Measurements from ENCODE around the gene MOV10. TPM values are rescaled to one million over a fixed set of nuclear protein-coding genes. Genes with fewer than 3 reads are reported as not detected.

MOV10 gene
- total and polyA plus RNA-seq, 2 donors (not counting 3 experiments of a cell fraction or from before 2014, with no cell fraction given) = 97.1 to 113 TPM

DNA sequence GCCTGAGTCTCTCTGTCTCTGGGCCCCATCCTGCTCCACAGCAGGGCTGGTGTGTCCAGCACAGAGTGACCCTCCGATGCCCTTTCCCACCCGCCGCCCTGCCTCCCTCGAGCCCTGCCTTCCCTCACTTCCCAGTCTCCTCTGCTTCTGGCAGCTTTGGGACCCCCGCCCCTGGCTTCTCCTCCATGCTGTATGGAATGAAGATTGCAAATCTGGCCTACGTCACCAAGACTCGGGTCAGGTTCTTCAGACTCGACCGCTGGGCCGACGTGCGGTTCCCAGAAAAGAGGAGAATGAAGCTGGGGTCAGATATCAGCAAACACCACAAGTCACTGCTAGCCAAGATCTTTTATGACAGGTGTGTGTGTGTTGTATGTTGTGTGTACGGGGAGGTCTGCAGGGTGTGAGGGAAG, 14.3 kb downstream of the MOV10 start:
- Histone ChIP-seq H3K4me1 (ENCODE audit: control insufficient read depth, extremely low read depth, insufficient read depth, low read length) (no peaks in the 10 kb centered on the region), H4K20me1 (replicated peaks; ENCODE audit: control insufficient read depth, extremely low read depth, insufficient read depth, low read length) (no peaks in the 10 kb centered on the region), H3K79me2 (ENCODE audit: control insufficient read depth, insufficient read depth, low read length) (no peaks in the 10 kb centered on the region), H3K27ac (ENCODE audit: insufficient read depth, low read depth, low read length) (no peak overlapping the region), H3K4me3 (replicated peaks in 1 of 3; ENCODE audit: insufficient read depth in 1 of 3, low read depth in 1 of 3, low read length in 3 of 3) (no peak overlapping the region), H3K9me3 (replicated peaks; ENCODE audit: control insufficient read depth, insufficient read depth, low read length) (no peaks in the 10 kb centered on the region), H3K9me1 (replicated peaks; ENCODE audit: control insufficient read depth, extremely low read depth, insufficient read depth, low read length) (no peaks in the 10 kb centered on the region), H3K36me3 (ENCODE audit: control insufficient read depth in 2 of 2, extremely low read depth in 1 of 2, insufficient read depth in 2 of 2, low read length in 2 of 2) (peaks cover 5 to 14% of the 10 kb centered on the region in 2 experiments), H3K27me3 (ENCODE audit: control insufficient read depth in 2 of 2, insufficient read depth in 2 of 2, low read length in 2 of 2) (no peaks in the 10 kb centered on the region), H3K4me2 (ENCODE audit: insufficient read depth, low read length) (no peak overlapping the region), H2AFZ (ENCODE audit: low read depth, low read length) (no peak overlapping the region), H3K9ac (replicated peaks; ENCODE audit: extremely low read depth, insufficient read depth, low read length) (no peak overlapping the region)
- CTCF ChIA-PET = interaction anchor here (1.5 kb wide), 1 partner anchor 16 kb away, joined by 4 read pairs; no protein-coding TSS in a partner anchor
- intact Hi-C loops (cut with micrococcal nuclease) = no loop called here
- BruUV-seq (replicated peaks) = no TSS peak
- dilution Hi-C loops (cut with MboI; ENCODE audit: extremely low pct_ligation_motif_present, low sequenced_read_pairs) = no loop called here
- POLR2A ChIA-PET = no interaction called here
- TF ChIP-seq FOS (IDR thresholded peaks at IDR 0.05; ENCODE audit: borderline replicate concordance, insufficient read depth, low read length) = no peak
- no peak for TF ChIP-seq POLR2AphosphoS5 (IDR thresholded peaks at IDR 0.05; ENCODE audit: insufficient read depth, low read depth, low read length)
- no peak for TF ChIP-seq EZH2 (IDR thresholded peaks at IDR 0.05; ENCODE audit: borderline replicate concordance, low read depth, low read length, severe bottlenecking)
- no peak for TF ChIP-seq JUN (IDR thresholded peaks at IDR 0.05; ENCODE audit: borderline replicate concordance, insufficient read depth, insufficient read length, low read depth)
- FAIRE-seq (no peak), DNase-seq (ENCODE audit: low read depth, low spot score) (no peak)

DNA sequence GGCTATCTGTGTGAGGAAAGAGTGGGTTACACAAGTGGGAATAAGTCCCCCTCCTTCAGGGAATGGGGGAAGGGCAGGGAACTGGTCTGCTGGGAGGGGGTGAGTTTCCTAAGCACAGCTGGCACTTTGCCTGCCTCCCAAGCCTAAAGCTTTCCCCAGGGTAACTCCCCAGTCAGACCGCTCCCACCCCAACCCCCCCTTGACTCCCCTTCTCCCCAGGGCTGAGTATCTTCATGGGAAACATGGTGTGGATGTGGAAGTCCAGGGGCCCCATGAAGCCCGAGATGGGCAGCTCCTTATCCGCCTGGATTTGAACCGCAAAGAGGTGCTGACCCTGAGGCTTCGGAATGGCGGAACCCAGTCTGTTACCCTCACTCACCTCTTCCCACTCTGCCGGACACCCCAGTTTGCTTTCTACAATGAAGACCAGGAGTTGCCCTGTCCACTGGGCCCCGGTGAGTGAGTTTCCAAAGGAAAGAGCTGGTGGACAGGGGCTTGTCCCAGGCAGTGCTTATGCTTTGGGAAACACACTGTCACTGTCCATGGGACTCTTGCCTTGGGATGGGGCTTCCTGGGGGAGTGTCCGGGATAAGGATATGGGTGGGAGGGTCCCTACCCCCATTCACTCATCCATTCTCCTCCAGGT, 14.9 kb downstream of the MOV10 start:
- Histone ChIP-seq H3K9me3 (replicated peaks; ENCODE audit: control insufficient read depth, insufficient read depth, low read length) (no peaks in the 10 kb centered on the region), H3K79me2 (ENCODE audit: control insufficient read depth, insufficient read depth, low read length) (no peaks in the 10 kb centered on the region), H4K20me1 (replicated peaks; ENCODE audit: control insufficient read depth, extremely low read depth, insufficient read depth, low read length) (no peaks in the 10 kb centered on the region), H3K4me1 (ENCODE audit: control insufficient read depth, extremely low read depth, insufficient read depth, low read length) (no peaks in the 10 kb centered on the region), H3K36me3 (ENCODE audit: control insufficient read depth in 2 of 2, extremely low read depth in 1 of 2, insufficient read depth in 2 of 2, low read length in 2 of 2) (peaks cover 6 to 18% of the 10 kb centered on the region in 2 experiments), H3K27ac (ENCODE audit: insufficient read depth, low read depth, low read length) (no peak overlapping the region), H3K27me3 (ENCODE audit: control insufficient read depth in 2 of 2, insufficient read depth in 2 of 2, low read length in 2 of 2) (no peaks in the 10 kb centered on the region), H2AFZ (ENCODE audit: low read depth, low read length) (no peak overlapping the region), H3K9ac (replicated peaks; ENCODE audit: extremely low read depth, insufficient read depth, low read length) (no peak overlapping the region), H3K9me1 (replicated peaks; ENCODE audit: control insufficient read depth, extremely low read depth, insufficient read depth, low read length) (no peaks in the 10 kb centered on the region), H3K4me2 (ENCODE audit: insufficient read depth, low read length) (no peak overlapping the region), H3K4me3 (replicated peaks in 1 of 3; ENCODE audit: insufficient read depth in 1 of 3, low read depth in 1 of 3, low read length in 3 of 3) (no peak overlapping the region)
- FAIRE-seq (no peak), DNase-seq (ENCODE audit: low read depth, low spot score) (no peak)
- CTCF ChIA-PET = interaction anchor here (0.8 to 1.5 kb wide), 2 partner anchors 16 to 25 kb away, joined by 3 to 4 read pairs; no protein-coding TSS in a partner anchor
- TF ChIP-seq POLR2A (IDR thresholded peaks at IDR 0.05; ENCODE audit: low read depth, low read length) (no peak), MYC (IDR thresholded peaks at IDR 0.05; ENCODE audit: low read depth, low read length) (no peak), JUN (IDR thresholded peaks at IDR 0.05; ENCODE audit: borderline replicate concordance, insufficient read depth, insufficient read length, low read depth) (no peak), EZH2 (IDR thresholded peaks at IDR 0.05; ENCODE audit: borderline replicate concordance, low read depth, low read length, severe bottlenecking) (no peak), FOS (IDR thresholded peaks at IDR 0.05; ENCODE audit: borderline replicate concordance, insufficient read depth, low read length) (no peak), GATA2 (IDR thresholded peaks at IDR 0.05; ENCODE audit: insufficient read depth, insufficient read length, low read depth, low read length) (no peak)
- TF ChIP-seq, protein P1, sequence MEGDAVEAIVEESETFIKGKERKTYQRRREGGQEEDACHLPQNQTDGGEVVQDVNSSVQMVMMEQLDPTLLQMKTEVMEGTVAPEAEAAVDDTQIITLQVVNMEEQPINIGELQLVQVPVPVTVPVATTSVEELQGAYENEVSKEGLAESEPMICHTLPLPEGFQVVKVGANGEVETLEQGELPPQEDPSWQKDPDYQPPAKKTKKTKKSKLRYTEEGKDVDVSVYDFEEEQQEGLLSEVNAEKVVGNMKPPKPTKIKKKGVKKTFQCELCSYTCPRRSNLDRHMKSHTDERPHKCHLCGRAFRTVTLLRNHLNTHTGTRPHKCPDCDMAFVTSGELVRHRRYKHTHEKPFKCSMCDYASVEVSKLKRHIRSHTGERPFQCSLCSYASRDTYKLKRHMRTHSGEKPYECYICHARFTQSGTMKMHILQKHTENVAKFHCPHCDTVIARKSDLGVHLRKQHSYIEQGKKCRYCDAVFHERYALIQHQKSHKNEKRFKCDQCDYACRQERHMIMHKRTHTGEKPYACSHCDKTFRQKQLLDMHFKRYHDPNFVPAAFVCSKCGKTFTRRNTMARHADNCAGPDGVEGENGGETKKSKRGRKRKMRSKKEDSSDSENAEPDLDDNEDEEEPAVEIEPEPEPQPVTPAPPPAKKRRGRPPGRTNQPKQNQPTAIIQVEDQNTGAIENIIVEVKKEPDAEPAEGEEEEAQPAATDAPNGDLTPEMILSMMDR (IDR thresholded peaks at IDR 0.05; ENCODE audit: extremely low read depth in 1 of 2, insufficient read depth in 1 of 2, low read depth in 1 of 2, low read length in 2 of 2) = no peak
- TF ChIP-seq, protein P2, sequence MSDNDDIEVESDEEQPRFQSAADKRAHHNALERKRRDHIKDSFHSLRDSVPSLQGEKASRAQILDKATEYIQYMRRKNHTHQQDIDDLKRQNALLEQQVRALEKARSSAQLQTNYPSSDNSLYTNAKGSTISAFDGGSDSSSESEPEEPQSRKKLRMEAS (IDR thresholded peaks at IDR 0.05; ENCODE audit: insufficient read depth, insufficient read length) = no peak
- BruUV-seq (replicated peaks) = TSS peak; percentile 41
- dilution Hi-C loops (cut with MboI; ENCODE audit: extremely low pct_ligation_motif_present, low sequenced_read_pairs) = no loop called here
- intact Hi-C loops (cut with micrococcal nuclease) = no loop called here
- POLR2A ChIA-PET = no interaction called here
